HEK293T (cell line): ENCODE data around the gene CFDP1.

Experiments used
- CTCF ChIA-PET: fragments of 350-600 bp; formaldehyde crosslinking; extraction: SDS; loops from one replicate; lab custom pipeline; 2021; ENCODE audit warnings: antibody characterized with exemption, inconsistent platforms; lab: Yijun Ruan, JAX
- POLR2A ChIA-PET: fragments of 350-600 bp; formaldehyde crosslinking; extraction: SDS; loops from one replicate; lab custom pipeline; 2020; ENCODE audit warnings: antibody characterized with exemption, inconsistent platforms; lab: Yijun Ruan, JAX
- DNase-seq: peaks from one replicate; pipeline ENCODE4 v3.0.0; 2012; ENCODE audit warnings: mixed read lengths; ENCODE audit errors: extremely low spot score
- ARNT ChIP-seq: fragments of 450-650 bp; IDR thresholded peaks from 2 replicates; pipeline ENCODE4 v1.6.1; 2017; ENCODE audit warnings: mild to moderate bottlenecking
- BHLHE40 ChIP-seq: fragments of 450-650 bp; IDR thresholded peaks from 2 replicates; pipeline ENCODE4 v1.6.1; 2016; ENCODE audit warnings: mild to moderate bottlenecking, moderate library complexity, borderline replicate concordance
- CTBP1 ChIP-seq: fragments of 450-650 bp; IDR thresholded peaks from 2 replicates; pipeline ENCODE4 v1.6.1; 2016; ENCODE audit warnings: borderline replicate concordance
- ELF4 ChIP-seq: fragments of 450-650 bp; IDR thresholded peaks from 2 replicates; pipeline ENCODE4 v1.6.1; 2017; ENCODE audit warnings: antibody characterized with exemption
- FOXA1 ChIP-seq: fragments of 450-650 bp; IDR thresholded peaks from 2 replicates; pipeline ENCODE4 v1.6.1; 2016; ENCODE audit warnings: mild to moderate bottlenecking
- FOXK2 ChIP-seq: fragments of 450-650 bp; IDR thresholded peaks from 2 replicates; pipeline ENCODE4 v1.6.1; 2016; ENCODE audit warnings: mild to moderate bottlenecking
- FOXM1 ChIP-seq: fragments of 450-650 bp; IDR thresholded peaks from 2 replicates; pipeline ENCODE4 v1.6.1; 2017; ENCODE audit warnings: mild to moderate bottlenecking, borderline replicate concordance
- HDGF ChIP-seq: fragments of 450-650 bp; IDR thresholded peaks from 2 replicates; pipeline ENCODE4 v1.6.1; 2017; ENCODE audit warnings: antibody characterized with exemption, borderline replicate concordance
- L3MBTL2 ChIP-seq: fragments of 450-650 bp; conservative IDR thresholded peaks from 2 replicates; pipeline ENCODE4 v1.6.1; 2016; ENCODE audit warnings: mild to moderate bottlenecking
- LEF1 ChIP-seq: fragments of 450-650 bp; IDR thresholded peaks from 2 replicates; pipeline ENCODE4 v1.6.1; 2017; ENCODE audit warnings: mild to moderate bottlenecking, borderline replicate concordance
- NFRKB ChIP-seq: fragments of 450-650 bp; IDR thresholded peaks from 2 replicates; pipeline ENCODE4 v1.6.1; 2016; ENCODE audit warnings: mild to moderate bottlenecking, moderate library complexity
- PKNOX1 ChIP-seq: fragments of 450-650 bp; IDR thresholded peaks from 2 replicates; pipeline ENCODE4 v1.6.1; 2016
- SP1 ChIP-seq: fragments of 450-650 bp; IDR thresholded peaks from 2 replicates; pipeline ENCODE4 v1.6.1; 2017
- SUZ12 ChIP-seq: fragments of 450-650 bp; IDR thresholded peaks from 2 replicates; pipeline ENCODE4 v1.6.1; 2016; ENCODE audit warnings: mild to moderate bottlenecking
- TARDBP ChIP-seq: fragments of 450-650 bp; IDR thresholded peaks from 2 replicates; pipeline ENCODE4 v1.6.1; 2016
- ZNF384 ChIP-seq: fragments of 450-650 bp; IDR thresholded peaks from 2 replicates; pipeline ENCODE4 v1.6.1; 2016

The CFDP1 gene

DNA sequence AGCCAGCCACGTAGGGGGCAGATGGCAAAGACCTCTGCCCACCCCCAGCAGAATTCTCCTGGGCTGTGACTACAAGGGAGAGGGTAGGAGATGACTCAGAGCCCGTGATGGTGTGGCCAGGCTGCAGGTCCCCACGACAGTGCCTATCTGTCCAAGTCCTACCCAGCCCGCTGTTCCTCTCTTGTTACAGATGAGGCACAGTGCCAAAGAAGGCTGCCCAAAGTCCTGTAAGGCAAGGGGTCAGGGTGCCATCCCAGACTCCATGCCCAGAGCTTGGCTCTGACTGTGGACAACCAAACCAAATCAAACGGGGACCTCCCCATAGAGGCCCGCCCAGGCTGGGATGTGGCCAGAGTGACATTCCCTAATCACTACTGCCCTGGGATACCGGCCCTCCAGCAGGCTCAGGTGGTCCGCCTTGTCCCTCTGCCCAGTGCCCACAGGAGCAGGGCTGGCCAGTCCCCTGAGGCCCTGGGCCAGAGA is 169.3 kb downstream of the CFDP1 start:
- CTCF ChIA-PET = no interaction called here
- no peak for TF ChIP-seq FOXM1
- TF ChIP-seq TARDBP = no peak
- no peak for TF ChIP-seq HDGF
- no peak for TF ChIP-seq SUZ12
- no peak for TF ChIP-seq FOXK2
- no peak for TF ChIP-seq ELF4
- TF ChIP-seq ZNF384 = no peak
- TF ChIP-seq CTBP1 = no peak
- no peak for TF ChIP-seq NFRKB
- no peak for TF ChIP-seq LEF1
- TF ChIP-seq L3MBTL2 = no peak
- TF ChIP-seq ARNT = no peak
- no peak for TF ChIP-seq PKNOX1
- POLR2A ChIA-PET = no interaction called here
- no peak for DNase-seq

DNA sequence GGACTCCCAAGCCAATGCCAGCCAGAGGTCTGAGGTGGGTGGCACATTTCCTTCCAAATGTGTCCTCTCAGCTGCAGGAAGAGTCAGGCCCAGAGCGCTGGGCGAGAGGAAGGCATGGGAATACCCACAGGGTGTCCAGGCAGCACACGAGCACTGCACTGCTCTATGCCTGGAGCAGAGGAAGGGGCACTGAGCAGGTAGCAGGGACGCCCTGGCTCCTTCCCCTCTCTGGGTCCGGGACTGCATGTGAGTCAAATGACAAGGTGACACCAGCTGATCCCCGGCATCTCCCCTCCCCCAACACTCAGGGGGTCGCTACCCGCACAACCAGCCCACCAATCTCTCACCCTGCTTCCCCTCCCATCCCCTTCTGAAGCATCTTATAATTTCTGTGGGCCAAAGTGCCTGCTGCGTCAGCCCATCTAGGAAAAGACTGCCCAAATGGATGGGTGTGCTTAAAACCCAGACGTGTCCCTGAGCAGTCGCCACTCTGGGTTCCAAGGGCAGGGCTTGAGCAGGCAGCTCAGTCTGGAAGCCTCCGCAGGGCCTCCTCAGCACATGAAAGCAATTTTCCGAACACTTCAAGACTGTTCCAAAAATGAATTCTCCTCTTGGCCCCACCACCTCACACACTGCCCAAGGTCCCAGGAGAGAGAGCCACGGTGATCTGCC is 169.9 kb downstream of the CFDP1 start:
- CTCF ChIA-PET = no interaction called here
- TF ChIP-seq ZNF384 = no peak
- no peak for TF ChIP-seq FOXA1
- TF ChIP-seq L3MBTL2 = no peak
- no peak for TF ChIP-seq HDGF
- no peak for TF ChIP-seq SUZ12
- TF ChIP-seq ELF4 = no peak
- no peak for TF ChIP-seq BHLHE40
- TF ChIP-seq ARNT = no peak
- TF ChIP-seq FOXK2 = no peak
- TF ChIP-seq TARDBP = no peak
- no peak for TF ChIP-seq SP1
- TF ChIP-seq CTBP1 = no peak
- TF ChIP-seq FOXM1 = no peak
- TF ChIP-seq PKNOX1 = no peak
- no peak for TF ChIP-seq LEF1
- no peak for DNase-seq
- POLR2A ChIA-PET = no interaction called here

DNA sequence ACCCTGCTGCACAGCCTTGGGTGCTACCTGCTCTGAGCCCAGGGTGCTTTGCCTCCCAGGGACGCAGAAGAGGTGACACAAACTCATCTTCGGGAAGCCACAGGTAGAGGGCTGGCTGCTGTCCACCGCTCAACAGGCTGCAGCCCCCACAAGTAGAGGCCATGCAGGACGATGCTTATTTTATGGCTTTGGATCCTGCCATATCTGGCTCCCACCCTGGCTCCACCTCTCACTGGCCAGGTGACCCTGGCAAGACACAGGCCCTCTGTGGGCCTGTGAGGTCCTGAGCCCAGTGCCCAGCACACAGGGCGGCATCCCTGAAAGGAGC is 170.5 kb downstream of the CFDP1 start:
- POLR2A ChIA-PET = no interaction called here
- no peak for DNase-seq
- CTCF ChIA-PET = interaction anchor here (1.1 kb wide), 1 partner anchor 29 kb away, joined by 3 read pairs; no protein-coding TSS in a partner anchor
- no peak for TF ChIP-seq HDGF
- no peak for TF ChIP-seq BHLHE40
- TF ChIP-seq FOXM1 = no peak
- no peak for TF ChIP-seq ELF4
- TF ChIP-seq SUZ12 = no peak
- no peak for TF ChIP-seq NFRKB
- TF ChIP-seq ZNF384 = no peak

DNA sequence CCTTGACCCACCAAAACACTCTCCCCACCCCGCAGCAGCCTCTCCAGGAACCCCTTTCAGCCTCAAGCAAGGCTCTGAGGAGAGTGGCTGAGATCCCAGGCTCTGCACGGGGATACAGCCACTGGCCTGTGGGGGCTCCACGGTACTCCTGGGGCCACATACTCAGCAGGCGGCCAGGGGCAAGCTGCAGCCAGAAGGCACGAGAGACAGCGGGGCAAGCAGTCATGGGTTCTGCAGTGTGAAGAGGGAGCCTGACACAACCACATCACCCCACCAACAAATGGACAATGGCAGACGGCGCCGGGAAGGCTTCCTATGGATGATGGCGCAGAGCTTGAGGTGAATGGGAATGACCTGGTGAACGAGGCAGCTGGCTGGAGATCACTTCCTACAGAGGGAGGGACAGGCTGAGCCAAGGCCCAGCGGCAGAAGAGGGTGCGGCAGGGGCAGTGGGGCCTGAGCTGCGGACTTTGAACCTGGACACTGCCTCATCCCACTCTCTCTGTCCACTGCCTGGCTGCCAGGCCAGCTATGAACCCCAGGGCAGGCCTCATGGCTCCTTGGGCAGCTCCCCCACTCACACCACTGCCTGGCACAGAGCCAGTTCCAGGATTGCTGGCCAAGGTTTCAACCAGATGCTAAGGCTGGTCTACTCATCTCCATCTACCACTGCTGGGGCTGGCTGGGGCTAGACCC is 171.1 kb downstream of the CFDP1 start:
- TF ChIP-seq ARNT (no peak), SUZ12 (no peak), NFRKB (no peak), FOXK2 (no peak), ELF4 (no peak), BHLHE40 (no peak), SP1 (no peak), ZNF384 (no peak), CTBP1 (no peak), HDGF (no peak), TARDBP (no peak), FOXM1 (no peak)
- no peak for DNase-seq
- ChIA-PET CTCF (interaction anchor here (0.6 to 1.1 kb wide), 2 partner anchors 29 to 104 kb away, joined by 3 read pairs; no protein-coding TSS in a partner anchor), POLR2A (no interaction called here)

DNA sequence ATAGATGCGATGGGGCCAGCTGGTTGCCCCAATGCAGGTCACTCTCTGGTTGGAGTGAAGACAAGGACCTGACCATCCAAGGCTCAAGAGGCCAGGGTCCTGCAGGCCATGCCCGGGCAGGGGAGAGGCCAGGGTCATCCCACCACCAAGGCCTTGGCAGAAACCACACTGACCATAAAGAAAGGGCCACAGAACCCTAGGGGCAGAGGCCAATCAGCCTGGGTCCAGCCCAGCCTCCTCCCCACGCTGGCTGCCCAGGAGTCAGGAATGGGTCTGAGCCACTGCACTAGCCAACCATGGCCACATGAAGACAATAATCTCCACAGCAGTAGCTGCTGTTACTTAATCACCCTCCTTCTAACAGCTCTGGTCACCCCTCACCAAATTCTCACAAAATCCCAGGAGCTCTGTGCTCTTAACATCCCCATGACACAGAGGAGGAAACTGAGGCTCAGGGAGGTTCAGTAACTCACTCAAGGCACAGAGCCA is 171.7 kb downstream of the CFDP1 start:
- TF ChIP-seq TARDBP (no peak), CTBP1 (no peak), SP1 (no peak), BHLHE40 (no peak), FOXA1 (no peak), LEF1 (no peak), SUZ12 (no peak), ARNT (no peak), FOXK2 (no peak), NFRKB (no peak), ELF4 (no peak), HDGF (no peak), L3MBTL2 (no peak), PKNOX1 (no peak), FOXM1 (no peak), ZNF384 (no peak)
- ChIA-PET CTCF (interaction anchor here (1.1 kb wide), 1 partner anchor 28 kb away, joined by 3 read pairs; no protein-coding TSS in a partner anchor), POLR2A (no interaction called here)
- no peak for DNase-seq
